GM19438 (cell line): ENCODE measurements around the gene TNFSF12.

Experiments
- ATAC-seq: cut with Tn5 transposase; IDR thresholded peaks from one replicate; pipeline ENCODE4 v1.9.1; 2021; ENCODE audit warnings: low read depth; ENCODE audit not compliant: unreplicated experiment

Gene TNFSF12, protein sequence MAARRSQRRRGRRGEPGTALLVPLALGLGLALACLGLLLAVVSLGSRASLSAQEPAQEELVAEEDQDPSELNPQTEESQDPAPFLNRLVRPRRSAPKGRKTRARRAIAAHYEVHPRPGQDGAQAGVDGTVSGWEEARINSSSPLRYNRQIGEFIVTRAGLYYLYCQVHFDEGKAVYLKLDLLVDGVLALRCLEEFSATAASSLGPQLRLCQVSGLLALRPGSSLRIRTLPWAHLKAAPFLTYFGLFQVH

DNA sequence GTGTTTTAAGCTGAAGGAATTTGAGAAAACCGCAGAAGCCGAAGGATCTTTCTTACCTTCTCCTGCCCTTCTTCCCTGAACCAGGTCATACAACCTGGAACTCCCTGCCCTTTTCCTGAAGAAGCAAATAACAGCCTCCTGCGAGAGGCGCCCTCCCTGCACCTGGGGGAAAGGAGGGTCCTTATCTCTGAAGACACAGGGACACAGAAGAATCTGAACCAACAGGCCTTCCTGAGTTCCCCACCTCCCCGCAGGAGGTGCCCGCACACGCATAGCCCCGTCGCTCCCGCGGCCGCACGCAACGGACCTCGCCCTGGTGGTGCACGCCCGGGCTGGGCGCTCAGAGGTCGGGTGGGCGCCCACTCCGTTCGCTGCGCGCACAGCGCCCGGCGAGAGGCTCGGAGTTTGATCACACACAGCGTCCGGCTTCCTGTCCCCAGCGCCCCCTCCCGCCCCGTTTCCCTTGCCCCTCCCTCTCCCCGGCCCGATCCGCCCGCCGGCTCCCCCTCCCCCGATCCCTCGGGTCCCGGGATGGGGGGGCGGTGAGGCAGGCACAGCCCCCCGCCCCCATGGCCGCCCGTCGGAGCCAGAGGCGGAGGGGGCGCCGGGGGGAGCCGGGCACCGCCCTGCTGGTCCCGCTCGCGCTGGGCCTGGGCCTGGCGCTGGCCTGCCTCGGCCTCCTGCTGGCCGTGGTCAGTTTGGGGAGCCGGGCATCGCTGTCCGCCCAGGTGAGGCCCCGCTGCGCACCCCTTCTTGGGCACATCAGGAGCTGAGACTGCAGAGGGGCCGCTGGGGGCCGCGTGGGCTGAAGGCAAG, at the start of gene TNFSF12:
TNFSF12 (plus strand) TSS at position 474 of the 816 bp plus-strand sequence; CDS start at position 570, 96 bp downstream.
- ATAC-seq = no peak

DNA sequence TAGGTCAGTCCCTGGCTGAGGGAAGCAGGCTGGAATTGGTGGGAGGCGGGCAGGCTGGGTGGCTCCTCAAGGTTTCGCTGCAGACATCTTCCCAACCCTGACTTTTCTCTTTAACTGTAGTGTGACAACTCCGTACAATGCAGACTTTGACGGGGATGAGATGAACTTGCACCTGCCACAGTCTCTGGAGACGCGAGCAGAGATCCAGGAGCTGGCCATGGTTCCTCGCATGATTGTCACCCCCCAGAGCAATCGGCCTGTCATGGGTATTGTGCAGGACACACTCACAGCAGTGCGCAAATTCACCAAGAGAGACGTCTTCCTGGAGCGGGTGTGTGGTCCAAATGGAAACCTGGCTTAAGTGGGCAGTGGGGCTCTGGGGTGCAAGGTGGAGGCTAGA, 49.7 kb upstream of the TNFSF12 start:
- ATAC-seq = no peak

DNA sequence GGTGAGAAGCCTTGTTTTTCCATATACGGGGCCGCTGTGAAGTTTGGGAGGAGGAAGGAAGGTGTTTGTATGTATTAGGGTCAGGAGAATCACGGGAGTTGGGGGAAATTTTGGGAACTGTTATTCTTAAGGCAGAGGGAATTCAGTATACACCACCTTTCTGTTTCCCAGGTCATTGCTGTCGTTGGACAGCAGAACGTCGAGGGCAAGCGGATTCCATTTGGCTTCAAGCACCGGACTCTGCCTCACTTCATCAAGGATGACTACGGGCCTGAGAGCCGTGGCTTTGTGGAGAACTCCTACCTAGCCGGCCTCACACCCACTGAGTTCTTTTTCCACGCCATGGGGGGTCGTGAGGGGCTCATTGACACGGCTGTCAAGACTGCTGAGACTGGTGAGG, 47.1 kb upstream of the TNFSF12 start:
- no peak for ATAC-seq

DNA sequence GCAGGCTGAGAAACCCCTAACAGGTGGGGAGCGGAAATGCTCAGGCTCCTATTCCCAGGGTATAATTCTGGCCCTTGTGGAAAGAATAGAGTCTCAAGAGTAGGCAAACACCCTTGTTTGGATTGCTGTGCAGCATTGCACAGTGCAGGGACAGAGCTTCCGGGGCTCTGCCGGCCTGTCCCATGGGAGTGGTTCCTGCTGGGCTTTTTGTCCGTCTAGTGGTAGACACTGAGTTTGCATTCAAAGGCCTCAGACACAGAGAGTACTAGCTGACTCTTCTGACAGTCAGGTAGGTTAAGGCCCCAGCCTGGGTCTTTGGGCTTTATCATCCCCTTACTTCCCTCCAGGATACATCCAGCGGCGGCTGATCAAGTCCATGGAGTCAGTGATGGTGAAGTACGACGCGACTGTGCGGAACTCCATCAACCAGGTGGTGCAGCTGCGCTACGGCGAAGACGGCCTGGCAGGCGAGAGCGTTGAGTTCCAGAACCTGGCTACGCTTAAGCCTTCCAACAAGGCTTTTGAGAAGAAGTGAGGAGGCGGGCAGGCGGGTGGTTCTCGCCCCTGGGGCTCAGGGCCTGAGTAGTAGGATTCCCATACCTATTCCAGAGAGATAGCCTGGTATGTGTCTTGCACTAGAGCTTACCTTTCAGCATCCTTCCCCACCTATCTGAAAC, 46.5 kb upstream of the TNFSF12 start:
- ATAC-seq = no peak

DNA sequence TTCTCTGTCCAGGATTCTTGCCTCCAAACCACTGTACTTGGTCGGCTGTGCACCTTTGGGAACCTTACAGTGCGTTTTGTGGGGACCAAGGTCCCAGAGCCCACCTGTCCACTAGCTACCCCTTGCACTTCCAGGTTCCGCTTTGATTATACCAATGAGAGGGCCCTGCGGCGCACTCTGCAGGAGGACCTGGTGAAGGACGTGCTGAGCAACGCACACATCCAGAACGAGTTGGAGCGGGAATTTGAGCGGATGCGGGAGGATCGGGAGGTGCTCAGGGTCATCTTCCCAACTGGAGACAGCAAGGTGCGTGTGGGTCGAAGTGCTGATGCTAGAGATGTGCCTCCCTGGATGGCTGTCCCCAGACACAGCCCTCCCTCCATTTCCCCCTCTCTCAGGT, 45.9 kb upstream of the TNFSF12 start:
- no peak for ATAC-seq

DNA sequence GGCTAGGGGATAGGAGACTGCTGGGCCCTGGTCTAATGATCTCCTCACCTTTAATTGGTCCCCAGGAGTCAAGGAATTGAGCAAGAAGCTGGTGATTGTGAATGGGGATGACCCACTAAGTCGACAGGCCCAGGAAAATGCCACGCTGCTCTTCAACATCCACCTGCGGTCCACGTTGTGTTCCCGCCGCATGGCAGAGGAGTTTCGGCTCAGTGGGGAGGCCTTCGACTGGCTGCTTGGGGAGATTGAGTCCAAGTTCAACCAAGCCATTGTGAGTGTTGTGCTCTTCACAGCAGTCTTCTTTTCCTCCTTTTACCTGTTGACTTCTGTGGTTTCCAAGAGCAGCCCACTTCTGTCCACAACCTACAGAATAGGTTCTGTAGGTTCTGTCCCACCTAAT, 45.3 kb upstream of the TNFSF12 start:
- ATAC-seq = no peak

DNA sequence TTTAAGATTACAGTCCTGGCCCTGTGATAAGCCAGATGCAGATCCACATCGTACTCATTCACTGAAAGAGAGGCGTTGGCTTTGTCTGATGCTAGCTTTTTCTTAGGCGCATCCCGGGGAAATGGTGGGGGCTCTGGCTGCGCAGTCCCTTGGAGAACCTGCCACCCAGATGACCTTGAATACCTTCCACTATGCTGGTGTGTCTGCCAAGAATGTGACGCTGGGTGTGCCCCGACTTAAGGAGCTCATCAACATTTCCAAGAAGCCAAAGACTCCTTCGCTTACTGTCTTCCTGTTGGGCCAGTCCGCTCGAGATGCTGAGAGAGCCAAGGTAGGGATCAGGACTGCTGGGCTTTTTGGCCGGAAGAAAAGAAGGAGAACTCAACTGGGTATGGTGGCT, 40.7 kb upstream of the TNFSF12 start:
- no peak for ATAC-seq

DNA sequence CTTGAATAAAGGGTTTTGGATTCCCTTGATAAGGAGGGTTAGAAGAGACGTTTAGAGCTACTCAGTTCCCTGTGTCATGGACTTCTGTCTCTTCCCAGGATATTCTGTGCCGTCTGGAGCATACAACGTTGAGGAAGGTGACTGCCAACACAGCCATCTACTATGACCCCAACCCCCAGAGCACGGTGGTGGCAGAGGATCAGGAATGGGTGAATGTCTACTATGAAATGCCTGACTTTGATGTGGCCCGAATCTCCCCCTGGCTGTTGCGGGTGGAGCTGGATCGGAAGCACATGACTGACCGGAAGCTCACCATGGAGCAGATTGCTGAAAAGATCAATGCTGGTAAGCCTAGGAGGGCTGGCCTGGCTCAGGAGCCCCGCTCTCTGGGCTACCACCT, 40.0 kb upstream of the TNFSF12 start:
- no peak for ATAC-seq

DNA sequence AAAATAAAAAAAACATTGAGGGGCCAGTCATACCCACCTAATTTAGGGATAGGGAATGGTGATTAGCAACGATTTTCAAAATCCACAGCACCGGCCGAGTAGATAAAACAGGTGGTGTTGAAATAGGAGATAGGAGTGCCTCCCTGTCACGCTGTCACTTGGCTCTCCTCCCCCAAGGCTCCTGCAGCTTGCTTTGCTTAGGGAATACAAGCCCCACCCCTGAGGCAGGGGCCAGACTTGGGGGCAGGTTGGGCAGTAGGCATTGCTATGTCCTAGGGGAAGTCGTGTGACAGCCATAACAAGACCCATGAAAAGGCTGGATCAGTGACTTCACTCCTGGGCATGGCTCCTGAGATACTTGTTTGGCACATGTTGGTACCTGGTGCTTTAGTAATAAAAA, 38.9 kb upstream of the TNFSF12 start:
- ATAC-seq = no peak

DNA sequence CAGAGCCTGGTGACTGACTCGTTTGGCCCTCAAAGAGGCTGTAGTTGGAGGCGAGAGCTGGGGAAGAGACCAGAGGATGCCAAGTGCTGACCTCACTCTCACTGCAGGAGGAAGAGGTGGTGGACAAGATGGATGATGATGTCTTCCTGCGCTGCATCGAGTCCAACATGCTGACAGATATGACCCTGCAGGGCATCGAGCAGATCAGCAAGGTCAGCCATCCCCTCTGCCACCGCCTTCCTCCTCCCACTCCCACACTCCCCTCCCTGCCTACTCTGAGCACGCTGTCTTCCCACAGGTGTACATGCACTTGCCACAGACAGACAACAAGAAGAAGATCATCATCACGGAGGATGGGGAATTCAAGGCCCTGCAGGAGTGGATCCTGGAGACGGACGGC, 37.8 kb upstream of the TNFSF12 start:
- ATAC-seq = no peak

DNA sequence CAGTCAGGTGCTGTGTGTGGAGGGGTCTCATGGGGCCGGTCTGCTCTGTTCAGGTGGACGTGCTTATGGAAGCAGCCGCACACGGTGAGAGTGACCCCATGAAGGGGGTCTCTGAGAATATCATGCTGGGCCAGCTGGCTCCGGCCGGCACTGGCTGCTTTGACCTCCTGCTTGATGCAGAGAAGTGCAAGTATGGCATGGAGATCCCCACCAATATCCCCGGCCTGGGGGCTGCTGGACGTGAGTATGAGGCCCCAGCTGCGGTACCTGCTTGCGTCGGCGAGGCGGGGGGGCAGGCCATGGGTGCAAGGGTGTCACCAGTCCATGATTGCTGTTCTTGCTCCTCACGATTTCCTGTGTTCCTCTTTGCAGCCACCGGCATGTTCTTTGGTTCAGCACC, 36.8 kb upstream of the TNFSF12 start:
- no peak for ATAC-seq

DNA sequence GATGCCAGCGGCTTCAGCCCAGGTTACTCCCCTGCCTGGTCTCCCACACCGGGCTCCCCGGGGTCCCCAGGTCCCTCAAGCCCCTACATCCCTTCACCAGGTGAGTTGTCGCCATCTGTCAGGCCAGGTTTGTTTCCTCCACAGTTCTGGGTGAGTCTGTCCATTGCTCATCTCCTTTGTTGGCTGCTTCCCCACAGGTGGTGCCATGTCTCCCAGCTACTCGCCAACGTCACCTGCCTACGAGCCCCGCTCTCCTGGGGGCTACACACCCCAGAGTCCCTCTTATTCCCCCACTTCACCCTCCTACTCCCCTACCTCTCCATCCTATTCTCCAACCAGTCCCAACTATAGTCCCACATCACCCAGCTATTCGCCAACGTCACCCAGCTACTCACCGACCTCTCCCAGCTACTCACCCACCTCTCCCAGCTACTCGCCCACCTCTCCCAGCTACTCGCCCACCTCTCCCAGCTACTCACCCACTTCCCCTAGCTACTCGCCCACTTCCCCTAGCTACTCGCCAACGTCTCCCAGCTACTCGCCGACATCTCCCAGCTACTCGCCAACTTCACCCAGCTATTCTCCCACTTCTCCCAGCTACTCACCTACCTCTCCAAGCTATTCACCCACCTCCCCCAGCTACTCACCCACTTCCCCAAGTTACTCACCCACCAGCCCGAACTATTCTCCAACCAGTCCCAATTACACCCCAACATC, 35.9 kb upstream of the TNFSF12 start:
- ATAC-seq = no peak

DNA sequence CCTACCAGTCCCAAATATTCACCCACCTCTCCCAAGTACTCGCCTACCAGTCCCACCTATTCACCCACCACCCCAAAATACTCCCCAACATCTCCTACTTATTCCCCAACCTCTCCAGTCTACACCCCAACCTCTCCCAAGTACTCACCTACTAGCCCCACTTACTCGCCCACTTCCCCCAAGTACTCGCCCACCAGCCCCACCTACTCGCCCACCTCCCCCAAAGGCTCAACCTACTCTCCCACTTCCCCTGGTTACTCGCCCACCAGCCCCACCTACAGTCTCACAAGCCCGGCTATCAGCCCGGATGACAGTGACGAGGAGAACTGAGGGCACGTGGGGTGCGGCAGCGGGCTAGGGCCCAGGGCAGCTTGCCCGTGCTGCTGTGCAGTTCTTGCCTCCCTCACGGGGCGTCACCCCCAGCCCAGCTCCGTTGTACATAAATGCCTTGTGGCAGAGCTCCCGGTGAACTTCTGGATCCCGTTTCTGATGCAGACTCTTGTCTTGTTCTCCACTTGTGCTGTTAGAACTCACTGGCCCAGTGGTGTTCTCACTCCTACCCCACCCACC, 34.9 kb upstream of the TNFSF12 start:
- no peak for ATAC-seq

DNA sequence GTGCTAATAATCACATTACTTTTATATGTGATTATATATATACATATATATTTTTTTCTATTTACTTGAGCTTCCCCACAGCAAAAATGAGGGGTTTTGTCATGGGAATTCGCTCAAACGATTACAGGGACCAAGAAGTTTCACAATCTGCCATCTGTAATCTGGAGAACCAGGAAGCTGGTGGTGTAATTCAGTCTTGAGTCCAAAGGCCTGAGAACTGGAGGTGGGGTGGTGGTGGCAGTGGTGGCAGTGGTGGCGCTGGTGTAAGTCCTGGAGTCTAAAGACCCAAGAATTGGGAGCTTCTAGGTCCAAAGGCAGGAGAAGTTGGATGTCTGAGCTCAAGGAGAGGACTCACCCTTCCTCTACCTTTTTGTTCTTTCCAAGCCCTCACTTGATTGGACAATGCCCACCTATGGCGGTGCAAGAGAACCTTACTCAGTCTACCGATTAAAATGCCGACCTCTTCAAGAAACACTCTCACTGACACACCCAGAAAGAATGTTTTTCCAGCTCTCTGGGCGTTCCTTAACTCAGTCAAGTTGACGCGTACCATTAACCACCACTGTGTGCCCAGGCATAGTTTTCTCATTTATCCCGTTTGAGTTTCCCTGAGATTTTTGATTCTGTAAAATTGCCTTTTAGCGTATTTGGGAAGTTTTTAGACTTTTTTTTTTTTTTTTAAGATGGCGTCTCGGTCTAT, 32.8 kb upstream of the TNFSF12 start:
- ATAC-seq = no peak

DNA sequence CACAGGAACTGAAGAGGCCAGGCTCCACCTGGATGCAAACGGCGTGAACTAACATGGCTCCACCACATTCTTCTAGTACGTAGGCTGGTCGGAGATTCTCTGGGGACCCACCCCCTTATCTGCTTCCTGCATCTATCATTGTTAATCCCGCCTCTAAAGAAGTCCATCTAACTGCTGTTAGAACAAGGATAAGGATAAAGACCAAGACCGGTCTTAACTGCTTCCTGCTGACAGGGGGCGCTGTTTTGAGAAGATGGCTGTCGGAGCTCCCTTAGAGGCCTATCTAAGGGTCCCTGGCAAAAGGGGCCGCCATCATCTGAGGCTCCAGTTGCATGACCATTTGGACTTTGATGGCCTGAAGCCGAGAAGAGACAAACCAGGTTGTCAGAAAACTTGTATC, 25.8 kb upstream of the TNFSF12 start:
- no peak for ATAC-seq

DNA sequence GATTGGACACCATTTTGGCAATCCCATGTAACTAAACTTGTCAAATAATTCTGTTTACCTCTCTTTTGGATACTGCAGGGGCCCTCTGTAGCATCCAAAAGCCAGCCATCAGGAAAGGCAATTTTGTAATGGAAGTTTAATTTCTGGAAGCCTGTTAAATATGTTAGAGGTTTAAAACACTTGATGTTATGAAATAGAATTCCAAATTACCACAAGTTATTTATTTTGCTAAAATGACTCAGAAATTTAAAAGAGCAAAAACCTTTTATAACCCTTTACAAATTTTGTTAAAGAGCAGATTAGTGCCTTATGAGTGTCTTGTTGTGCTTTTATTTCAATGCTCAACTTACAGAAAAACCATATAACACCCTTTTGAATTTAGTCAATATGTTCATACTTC, 20.0 kb upstream of the TNFSF12 start:
- no peak for ATAC-seq

DNA sequence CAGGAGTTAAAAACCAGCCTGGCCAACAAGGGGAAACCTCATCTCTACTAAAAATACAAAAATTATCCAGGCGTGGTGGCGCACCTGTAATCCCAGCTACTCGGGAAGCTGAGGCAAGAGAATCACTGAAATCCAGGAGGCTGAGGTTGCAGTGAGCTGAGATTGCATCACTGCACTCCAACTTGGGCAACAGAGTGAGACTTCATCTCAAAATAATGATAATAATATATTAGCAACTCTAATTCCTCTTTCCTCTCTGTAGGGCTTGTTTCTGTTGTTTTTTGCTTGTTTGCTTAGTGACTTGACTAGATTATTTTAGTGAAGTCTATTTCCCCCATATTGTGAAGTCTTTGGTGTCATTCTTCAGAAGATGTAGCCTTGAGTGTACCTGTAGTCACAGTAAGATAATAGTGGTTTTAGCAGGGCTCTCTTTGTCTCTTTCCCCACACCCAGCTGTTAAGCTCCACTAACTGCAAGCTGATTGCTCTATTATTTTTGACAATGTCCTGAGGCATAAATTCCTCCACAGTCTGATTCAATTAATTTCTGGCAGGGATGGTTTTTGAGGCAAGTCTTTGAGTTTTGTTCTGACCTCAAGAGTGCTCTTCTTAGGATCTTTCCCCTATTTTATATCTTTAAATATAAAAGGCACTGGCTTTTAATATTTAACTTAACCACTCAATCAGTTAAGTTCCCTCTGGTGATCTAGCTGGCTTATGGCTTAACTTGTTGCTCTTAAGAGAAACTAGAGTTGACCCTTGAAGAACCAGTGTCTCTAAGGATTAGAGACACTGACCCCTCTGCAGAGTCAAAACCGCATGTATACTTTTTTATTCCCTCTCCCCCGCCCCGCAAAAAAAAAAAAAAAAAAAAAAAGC, 18.6 kb upstream of the TNFSF12 start:
- ATAC-seq = no peak

DNA sequence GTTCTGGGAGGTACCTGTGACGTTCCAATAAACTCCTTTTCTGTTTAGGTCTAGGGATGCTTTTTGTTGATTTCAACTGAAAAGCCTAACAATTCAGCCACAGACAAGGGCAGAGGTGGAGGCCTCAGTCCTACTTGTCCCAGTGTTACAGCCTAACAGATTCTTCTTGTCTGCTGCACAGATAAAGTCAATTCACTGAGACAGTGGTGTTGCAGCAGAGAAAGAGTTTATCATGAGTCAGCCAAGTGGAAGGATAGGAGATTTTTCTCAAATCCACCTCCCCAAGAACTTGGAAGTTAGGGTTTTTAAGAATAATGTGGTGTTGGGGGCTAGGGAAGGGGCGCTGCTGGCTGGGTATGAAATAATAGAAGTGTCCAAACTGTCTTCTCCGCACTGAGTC, 10.8 kb upstream of the TNFSF12 start:
- no peak for ATAC-seq

DNA sequence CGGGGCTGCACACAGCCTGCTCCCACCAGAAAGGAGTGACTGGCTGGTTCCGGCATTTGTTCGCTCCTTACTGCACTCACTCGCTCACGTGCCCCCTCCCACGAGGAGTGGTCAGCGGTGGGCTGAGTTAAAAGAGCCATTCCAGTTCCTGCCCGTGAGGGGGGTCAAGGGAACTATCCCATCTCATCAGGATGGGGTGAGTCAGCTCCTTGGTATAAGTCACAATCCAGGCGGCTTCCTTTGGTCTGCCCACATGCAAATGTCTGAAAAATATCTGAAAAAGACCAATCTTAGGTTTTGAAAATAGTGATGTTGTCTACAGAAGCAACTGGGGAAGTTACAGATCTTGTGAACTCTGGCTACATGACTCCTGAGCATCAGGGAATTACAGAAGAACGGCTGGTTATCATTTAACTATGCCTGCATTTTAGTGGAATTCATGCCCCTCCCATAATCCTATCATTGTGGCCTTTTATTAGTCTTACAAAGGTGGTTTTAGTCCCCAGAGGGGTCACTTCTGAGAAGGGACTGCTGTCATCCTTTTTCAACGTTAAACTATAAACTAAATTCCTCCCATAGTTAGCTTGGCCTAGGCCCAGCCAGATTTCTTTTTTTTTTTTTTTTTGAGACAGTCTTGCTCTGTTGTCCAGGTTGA, 9.8 kb upstream of the TNFSF12 start:
- no peak for ATAC-seq
